GM23338 (cell line): ENCODE data around the gene ALDH1A1. TPM values are rescaled to one million over a fixed set of nuclear protein-coding genes. Genes with fewer than 3 reads are reported as not detected.

Experiments used
- ATAC-seq: fragments of 200-7000 bp; cut with Tn5 transposase; 3 replicates; pipeline ENCODE4 v1.9.1; 2020
- DNase-seq: peaks from one replicate; pipeline ENCODE4 v3.0.0-alpha.2; 2015; ENCODE audit warnings: low spot score
- H2AFZ ChIP-seq: fragments of 200-600 bp; sonication (generic); 2 replicates; pipeline ENCODE4 v1.8.0; 2016; ENCODE audit warnings: antibody characterized with exemption, mild to moderate bottlenecking, moderate library complexity
- H3F3A ChIP-seq: fragments of 200-600 bp; sonication (generic); replicated peaks from 2 replicates; pipeline ENCODE4 v1.8.0; 2017; ENCODE audit warnings: antibody characterized with exemption, mixed run types, low read depth
- H3K27ac ChIP-seq: fragments of 200-600 bp; sonication (generic); 2 replicates; pipeline ENCODE4 v1.6.1; 2016; ENCODE audit warnings: low read depth
- H3K27me3 ChIP-seq: fragments of 200-600 bp; sonication (generic); 2 replicates; pipeline ENCODE4 v1.8.0; 2016; ENCODE audit warnings: mild to moderate bottlenecking, mixed run types, moderate library complexity; ENCODE audit not compliant: insufficient read depth
- H3K36me3 ChIP-seq: fragments of 200-600 bp; sonication (generic); 2 replicates; pipeline ENCODE4 v1.8.0; 2016; ENCODE audit warnings: mild to moderate bottlenecking; ENCODE audit not compliant: insufficient read depth
- H3K4me1 ChIP-seq: fragments of 200-600 bp; sonication (generic); 2 replicates; pipeline ENCODE4 v1.8.0; 2016; ENCODE audit warnings: mild to moderate bottlenecking, moderate library complexity; ENCODE audit not compliant: insufficient read depth
- H3K4me2 ChIP-seq: fragments of 200-600 bp; sonication (generic); 2 replicates; pipeline ENCODE4 v1.7.1; 2017; ENCODE audit warnings: mixed run types
- H3K4me3 ChIP-seq: fragments of 200-600 bp; sonication (generic); 2 replicates; pipeline ENCODE4 v1.6.1; 2016; ENCODE audit warnings: mixed run types
- H3K79me2 ChIP-seq: fragments of 200-600 bp; sonication (generic); replicated peaks from 2 replicates; pipeline ENCODE4 v1.8.0; 2017; ENCODE audit warnings: mild to moderate bottlenecking; ENCODE audit not compliant: insufficient read depth
- H3K9me2 ChIP-seq: fragments of 200-600 bp; sonication (generic); 2 replicates; pipeline ENCODE4 v1.8.0; 2017; ENCODE audit not compliant: insufficient read depth
- H4K20me1 ChIP-seq: fragments of 200-600 bp; sonication (generic); replicated peaks from 2 replicates; pipeline ENCODE4 v1.8.0; 2017; ENCODE audit warnings: mild to moderate bottlenecking; ENCODE audit not compliant: insufficient read depth
- H3K27ac Mint-ChIP-seq: 2 replicates; pipeline ENCODE4 v1.8.0; 2020; ENCODE audit warnings: inconsistent platforms, mild to moderate bottlenecking, moderate library complexity, mixed read lengths
- H3K27me3 Mint-ChIP-seq: 3 replicates; pipeline ENCODE4 v1.8.0; 2022; ENCODE audit warnings: low read depth, mild to moderate bottlenecking, moderate library complexity, mixed read lengths, inconsistent platforms; ENCODE audit not compliant: insufficient read depth, poor library complexity
- H3K36me3 Mint-ChIP-seq: 3 replicates; pipeline ENCODE4 v1.8.0; 2021; ENCODE audit warnings: low read depth, mild to moderate bottlenecking, inconsistent platforms, moderate library complexity, mixed read lengths
- H3K4me1 Mint-ChIP-seq: 3 replicates; pipeline ENCODE4 v1.8.0; 2020; ENCODE audit warnings: mild to moderate bottlenecking, inconsistent platforms, mixed read lengths
- H3K4me3 Mint-ChIP-seq: 3 replicates; pipeline ENCODE4 v1.8.0; 2021; ENCODE audit warnings: moderate library complexity, mild to moderate bottlenecking, inconsistent platforms, mixed read lengths
- H3K9me3 Mint-ChIP-seq: 3 replicates; pipeline ENCODE4 v1.8.0; 2020; ENCODE audit warnings: moderate library complexity, mild to moderate bottlenecking, inconsistent platforms, mixed read lengths
- EZH2 ChIP-seq: fragments of 200-600 bp; sonication (generic); IDR thresholded peaks from one replicate; pipeline ENCODE4 v1.8.0; 2017; ENCODE audit warnings: antibody characterized with exemption, mild to moderate bottlenecking, low read depth; ENCODE audit not compliant: unreplicated experiment
- JUNB ChIP-seq: IDR thresholded peaks from one replicate; pipeline ENCODE4 v1.6.1; 2016; ENCODE audit warnings: antibody characterized with exemption; ENCODE audit not compliant: unreplicated experiment
- STAT1 ChIP-seq: IDR thresholded peaks from one replicate; pipeline ENCODE4 v1.6.1; 2016; ENCODE audit warnings: antibody characterized with exemption; ENCODE audit not compliant: unreplicated experiment
- ZNF114 ChIP-seq: fragments of 250-450 bp; sonication (Bioruptor Pico); IDR thresholded peaks from 2 replicates; pipeline ENCODE4 v1.5.0; 2020; ENCODE audit warnings: mild to moderate bottlenecking, moderate library complexity
- ZNF331 ChIP-seq: fragments of 250-450 bp; sonication (Bioruptor Pico); IDR thresholded peaks from 2 replicates; pipeline ENCODE4 v1.5.0; 2020; ENCODE audit warnings: low read depth, mild to moderate bottlenecking, moderate library complexity
- polyA plus RNA-seq: library from polyadenylated mRNA; unstranded; fragments of >200 nt; fragmentation: Nextera tagmentation; extraction: Ambion mirVana; gene quantifications from 2 replicates; pipeline ENCODE4 v1.2.1, GENCODE V29; 2016
- total RNA-seq: library from RNA; depleted of rRNA; stranded (reverse); fragments of >200 nt; shearing (Covaris generic); gene quantifications from 2 replicates; pipeline ENCODE4 v1.2.3, GENCODE V29; 2014
- TF ChIP-seq, protein P1 (sequence below): IDR thresholded peaks from 2 replicates; pipeline ENCODE4 v1.6.1; 2016; ENCODE audit warnings: antibody characterized with exemption
- TF ChIP-seq, protein P2 (sequence below): fragments of 250-450 bp; sonication (Bioruptor Pico); IDR thresholded peaks from 2 replicates; pipeline ENCODE4 v1.5.0; 2020; ENCODE audit warnings: mild to moderate bottlenecking, moderate library complexity
- TF ChIP-seq, protein P3 (sequence below), 2 experiments: fragments of 200-600 bp in 1 of 2; sonication (generic) in 1 of 2; conservative IDR thresholded peaks; 2 replicates each; pipeline versions ENCODE4 v1.5.1 to v1.6.1; 2016 to 2017; ENCODE audit warnings: antibody characterized with exemption in 2 of 2, low read depth in 2 of 2, mild to moderate bottlenecking in 2 of 2, moderate library complexity in 1 of 2

The ALDH1A1 gene
- total and polyA plus RNA-seq, 2 experiments from 2014 or later = 2.1 to 3.4 TPM

DNA sequence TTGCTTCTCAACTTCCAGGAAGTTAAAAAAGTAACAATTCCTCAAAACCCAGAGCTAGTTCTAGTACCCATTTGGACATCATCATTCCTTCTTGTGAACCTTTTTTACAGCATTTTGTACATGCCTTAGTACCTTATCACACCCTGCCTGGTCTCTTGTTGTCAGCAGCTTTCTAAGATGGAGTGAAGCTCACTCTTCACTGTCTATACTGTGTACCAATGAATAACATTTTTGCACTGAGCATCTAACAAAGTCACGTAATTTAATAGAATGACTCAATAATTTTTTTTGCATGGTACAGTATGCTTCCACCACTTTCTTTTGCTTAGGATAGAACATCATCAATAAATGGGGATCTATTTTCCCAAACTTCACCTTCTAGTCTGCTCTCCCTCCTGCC, 29.8 kb downstream of the ALDH1A1 start:
- H3K4me3 ChIP-seq = no peak overlapping the region
- DNase-seq (no peak), ATAC-seq (no peak)
- H3K27me3 ChIP-seq = no peaks in the 10 kb centered on the region
- H3K79me2 ChIP-seq = no peaks in the 10 kb centered on the region
- Mint-ChIP-seq H3K9me3 (no peaks in the 10 kb centered on the region), H3K4me1 (peaks cover 5% of the 10 kb centered on the region; the same call in 2 of the 3 replicates), H3K4me3 (no peak overlapping the region), H3K27ac (no peak overlapping the region), H3K27me3 (no peaks in the 10 kb centered on the region), H3K36me3 (no peaks in the 10 kb centered on the region)
- H3K36me3 ChIP-seq = no peaks in the 10 kb centered on the region
- no peaks in the 10 kb centered on the region for H3K9me2 ChIP-seq
- H3F3A ChIP-seq = no peaks in the 10 kb centered on the region
- no peak overlapping the region for H3K4me2 ChIP-seq
- no peaks in the 10 kb centered on the region for H4K20me1 ChIP-seq
- no peak overlapping the region for H2AFZ ChIP-seq
- no peaks in the 10 kb centered on the region for H3K4me1 ChIP-seq
- H3K27ac ChIP-seq = no peak overlapping the region
- TF ChIP-seq ZNF331 (no peak), JUNB (no peak), EZH2 (no peak), STAT1 (no peak), ZNF114 (CRISPR knock-in tag) (no peak)
- TF ChIP-seq, protein P1, sequence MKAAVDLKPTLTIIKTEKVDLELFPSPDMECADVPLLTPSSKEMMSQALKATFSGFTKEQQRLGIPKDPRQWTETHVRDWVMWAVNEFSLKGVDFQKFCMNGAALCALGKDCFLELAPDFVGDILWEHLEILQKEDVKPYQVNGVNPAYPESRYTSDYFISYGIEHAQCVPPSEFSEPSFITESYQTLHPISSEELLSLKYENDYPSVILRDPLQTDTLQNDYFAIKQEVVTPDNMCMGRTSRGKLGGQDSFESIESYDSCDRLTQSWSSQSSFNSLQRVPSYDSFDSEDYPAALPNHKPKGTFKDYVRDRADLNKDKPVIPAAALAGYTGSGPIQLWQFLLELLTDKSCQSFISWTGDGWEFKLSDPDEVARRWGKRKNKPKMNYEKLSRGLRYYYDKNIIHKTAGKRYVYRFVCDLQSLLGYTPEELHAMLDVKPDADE = no peak
- TF ChIP-seq, protein P2, sequence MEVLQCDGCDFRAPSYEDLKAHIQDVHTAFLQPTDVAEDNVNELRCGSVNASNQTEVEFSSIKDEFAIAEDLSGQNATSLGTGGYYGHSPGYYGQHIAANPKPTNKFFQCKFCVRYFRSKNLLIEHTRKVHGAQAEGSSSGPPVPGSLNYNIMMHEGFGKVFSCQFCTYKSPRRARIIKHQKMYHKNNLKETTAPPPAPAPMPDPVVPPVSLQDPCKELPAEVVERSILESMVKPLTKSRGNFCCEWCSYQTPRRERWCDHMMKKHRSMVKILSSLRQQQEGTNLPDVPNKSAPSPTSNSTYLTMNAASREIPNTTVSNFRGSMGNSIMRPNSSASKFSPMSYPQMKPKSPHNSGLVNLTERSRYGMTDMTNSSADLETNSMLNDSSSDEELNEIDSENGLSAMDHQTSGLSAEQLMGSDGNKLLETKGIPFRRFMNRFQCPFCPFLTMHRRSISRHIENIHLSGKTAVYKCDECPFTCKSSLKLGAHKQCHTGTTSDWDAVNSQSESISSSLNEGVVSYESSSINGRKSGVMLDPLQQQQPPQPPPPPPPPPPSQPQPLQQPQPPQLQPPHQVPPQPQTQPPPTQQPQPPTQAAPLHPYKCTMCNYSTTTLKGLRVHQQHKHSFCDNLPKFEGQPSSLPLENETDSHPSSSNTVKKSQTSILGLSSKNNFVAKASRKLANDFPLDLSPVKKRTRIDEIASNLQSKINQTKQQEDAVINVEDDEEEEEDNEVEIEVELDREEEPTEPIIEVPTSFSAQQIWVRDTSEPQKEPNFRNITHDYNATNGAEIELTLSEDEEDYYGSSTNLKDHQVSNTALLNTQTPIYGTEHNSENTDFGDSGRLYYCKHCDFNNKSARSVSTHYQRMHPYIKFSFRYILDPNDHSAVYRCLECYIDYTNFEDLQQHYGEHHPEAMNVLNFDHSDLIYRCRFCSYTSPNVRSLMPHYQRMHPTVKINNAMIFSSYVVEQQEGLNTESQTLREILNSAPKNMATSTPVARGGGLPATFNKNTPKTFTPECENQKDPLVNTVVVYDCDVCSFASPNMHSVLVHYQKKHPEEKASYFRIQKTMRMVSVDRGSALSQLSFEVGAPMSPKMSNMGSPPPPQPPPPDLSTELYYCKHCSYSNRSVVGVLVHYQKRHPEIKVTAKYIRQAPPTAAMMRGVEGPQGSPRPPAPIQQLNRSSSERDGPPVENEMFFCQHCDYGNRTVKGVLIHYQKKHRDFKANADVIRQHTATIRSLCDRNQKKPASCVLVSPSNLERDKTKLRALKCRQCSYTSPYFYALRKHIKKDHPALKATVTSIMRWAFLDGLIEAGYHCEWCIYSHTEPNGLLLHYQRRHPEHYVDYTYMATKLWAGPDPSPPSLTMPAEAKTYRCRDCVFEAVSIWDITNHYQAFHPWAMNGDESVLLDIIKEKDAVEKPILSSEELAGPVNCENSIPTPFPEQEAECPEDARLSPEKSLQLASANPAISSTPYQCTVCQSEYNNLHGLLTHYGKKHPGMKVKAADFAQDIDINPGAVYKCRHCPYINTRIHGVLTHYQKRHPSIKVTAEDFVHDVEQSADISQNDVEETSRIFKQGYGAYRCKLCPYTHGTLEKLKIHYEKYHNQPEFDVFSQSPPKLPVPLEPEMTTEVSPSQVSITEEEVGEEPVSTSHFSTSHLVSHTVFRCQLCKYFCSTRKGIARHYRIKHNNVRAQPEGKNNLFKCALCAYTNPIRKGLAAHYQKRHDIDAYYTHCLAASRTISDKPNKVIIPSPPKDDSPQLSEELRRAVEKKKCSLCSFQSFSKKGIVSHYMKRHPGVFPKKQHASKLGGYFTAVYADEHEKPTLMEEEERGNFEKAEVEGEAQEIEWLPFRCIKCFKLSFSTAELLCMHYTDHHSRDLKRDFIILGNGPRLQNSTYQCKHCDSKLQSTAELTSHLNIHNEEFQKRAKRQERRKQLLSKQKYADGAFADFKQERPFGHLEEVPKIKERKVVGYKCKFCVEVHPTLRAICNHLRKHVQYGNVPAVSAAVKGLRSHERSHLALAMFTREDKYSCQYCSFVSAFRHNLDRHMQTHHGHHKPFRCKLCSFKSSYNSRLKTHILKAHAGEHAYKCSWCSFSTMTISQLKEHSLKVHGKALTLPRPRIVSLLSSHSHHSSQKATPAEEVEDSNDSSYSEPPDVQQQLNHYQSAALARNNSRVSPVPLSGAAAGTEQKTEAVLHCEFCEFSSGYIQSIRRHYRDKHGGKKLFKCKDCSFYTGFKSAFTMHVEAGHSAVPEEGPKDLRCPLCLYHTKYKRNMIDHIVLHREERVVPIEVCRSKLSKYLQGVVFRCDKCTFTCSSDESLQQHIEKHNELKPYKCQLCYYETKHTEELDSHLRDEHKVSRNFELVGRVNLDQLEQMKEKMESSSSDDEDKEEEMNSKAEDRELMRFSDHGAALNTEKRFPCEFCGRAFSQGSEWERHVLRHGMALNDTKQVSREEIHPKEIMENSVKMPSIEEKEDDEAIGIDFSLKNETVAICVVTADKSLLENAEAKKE = no peak
- TF ChIP-seq, protein P3, sequence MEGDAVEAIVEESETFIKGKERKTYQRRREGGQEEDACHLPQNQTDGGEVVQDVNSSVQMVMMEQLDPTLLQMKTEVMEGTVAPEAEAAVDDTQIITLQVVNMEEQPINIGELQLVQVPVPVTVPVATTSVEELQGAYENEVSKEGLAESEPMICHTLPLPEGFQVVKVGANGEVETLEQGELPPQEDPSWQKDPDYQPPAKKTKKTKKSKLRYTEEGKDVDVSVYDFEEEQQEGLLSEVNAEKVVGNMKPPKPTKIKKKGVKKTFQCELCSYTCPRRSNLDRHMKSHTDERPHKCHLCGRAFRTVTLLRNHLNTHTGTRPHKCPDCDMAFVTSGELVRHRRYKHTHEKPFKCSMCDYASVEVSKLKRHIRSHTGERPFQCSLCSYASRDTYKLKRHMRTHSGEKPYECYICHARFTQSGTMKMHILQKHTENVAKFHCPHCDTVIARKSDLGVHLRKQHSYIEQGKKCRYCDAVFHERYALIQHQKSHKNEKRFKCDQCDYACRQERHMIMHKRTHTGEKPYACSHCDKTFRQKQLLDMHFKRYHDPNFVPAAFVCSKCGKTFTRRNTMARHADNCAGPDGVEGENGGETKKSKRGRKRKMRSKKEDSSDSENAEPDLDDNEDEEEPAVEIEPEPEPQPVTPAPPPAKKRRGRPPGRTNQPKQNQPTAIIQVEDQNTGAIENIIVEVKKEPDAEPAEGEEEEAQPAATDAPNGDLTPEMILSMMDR (conservative IDR thresholded peaks at IDR 0.05; ENCODE audit: low read depth in 2 of 2) = no peak
